Liver (tissue), 3 donors: Measurements from ENCODE around the gene ACACA.

ENCODE experiments used
- ATF3 ChIP-seq: IDR thresholded peaks from 2 replicates; pipeline ENCODE4 v1.6.1; 2016; ENCODE audit warnings: antibody characterized with exemption
- CTCF ChIP-seq: fragments of 150-350 bp; IDR thresholded peaks from 2 replicates; pipeline ENCODE4 v1.5.1; 2017; ENCODE audit warnings: improper control_type of control experiment, low read depth, low read length; ENCODE audit not compliant: missing input control
- GABPA ChIP-seq, 2 donors: IDR thresholded peaks in 1 of 2; conservative IDR thresholded peaks in 1 of 2; 2 replicates each; pipeline ENCODE4 v1.6.1; 2016; ENCODE audit warnings: antibody characterized with exemption in 2 of 2, mild to moderate bottlenecking in 1 of 2, moderate library complexity in 1 of 2
- MAX ChIP-seq: IDR thresholded peaks from 2 replicates; pipeline ENCODE4 v1.6.1; 2016; ENCODE audit warnings: antibody characterized with exemption
- RAD21 ChIP-seq, 2 donors: IDR thresholded peaks; 2 replicates each; pipeline ENCODE4 v1.6.1; 2016; ENCODE audit warnings: antibody characterized with exemption in 2 of 2, mild to moderate bottlenecking in 2 of 2
- REST ChIP-seq: IDR thresholded peaks from 2 replicates; pipeline ENCODE4 v1.6.1; 2016; ENCODE audit warnings: antibody characterized with exemption, mild to moderate bottlenecking
- donor health status: healthy.
- donor health status: healthy.

GRCh38 chr17:37098152-37098551 lies 308.5 kb downstream of the ACACA start:
- TF ChIP-seq CTCF (no peak), GABPA (IDR thresholded peaks at IDR 0.05 in 1 of 2, conservative IDR thresholded peaks at IDR 0.05 in 1 of 2) (no peak), MAX (no peak), ATF3 (no peak), REST (no peak), RAD21 (IDR thresholded peaks at IDR 0.05) (no peak)
